HEK293 (cell line): ENCODE measurements around the gene AGPAT1.

Source experiments
- CTCF ChIP-seq: fragments of 450-650 bp; formaldehyde crosslinking; IDR thresholded peaks from 2 replicates; pipeline ENCODE4 v1.5.1; 2016; ENCODE audit warnings: missing biosample characterization, missing genetic modification characterization
- SP2 ChIP-seq: fragments of 450-650 bp; formaldehyde crosslinking; IDR thresholded peaks from 2 replicates; pipeline ENCODE4 v1.5.1; 2016; ENCODE audit warnings: missing biosample characterization, missing genetic modification characterization
- ZBTB1 ChIP-seq: fragments of 450-650 bp; formaldehyde crosslinking; IDR thresholded peaks from 2 replicates; pipeline ENCODE4 v1.5.1; 2016; ENCODE audit warnings: missing biosample characterization, missing genetic modification characterization
- ZBTB11 ChIP-seq: fragments of 450-650 bp; formaldehyde crosslinking; conservative IDR thresholded peaks from 2 replicates; pipeline ENCODE4 v1.5.1; 2016; ENCODE audit warnings: low read depth, missing biosample characterization, missing genetic modification characterization
- ZBTB26 ChIP-seq: fragments of 450-650 bp; formaldehyde crosslinking; optimal IDR thresholded peaks from 2 replicates; pipeline ENCODE3; 2016; ENCODE audit warnings: missing biosample characterization, mild to moderate bottlenecking, missing genetic modification characterization
- ZNF138 ChIP-seq: fragments of 450-650 bp; formaldehyde crosslinking; IDR thresholded peaks from 2 replicates; pipeline ENCODE4 v1.5.1; 2016; ENCODE audit warnings: missing biosample characterization, missing genetic modification characterization, borderline replicate concordance
- ZNF221 ChIP-seq: fragments of 450-650 bp; formaldehyde crosslinking; IDR thresholded peaks from 2 replicates; pipeline ENCODE4 v1.5.1; 2017; ENCODE audit warnings: missing biosample characterization, missing genetic modification characterization, borderline replicate concordance
- ZNF335 ChIP-seq: fragments of 450-650 bp; formaldehyde crosslinking; conservative IDR thresholded peaks from 2 replicates; pipeline ENCODE4 v1.5.1; 2016; ENCODE audit warnings: missing biosample characterization, missing genetic modification characterization
- ZNF561 ChIP-seq: fragments of 450-650 bp; IDR thresholded peaks from 2 replicates; pipeline ENCODE4 v1.5.1; 2018; ENCODE audit warnings: missing biosample characterization, missing genetic modification characterization, borderline replicate concordance
- ZSCAN30 ChIP-seq: fragments of 450-650 bp; IDR thresholded peaks from 2 replicates; pipeline ENCODE4 v1.5.1; 2018; ENCODE audit warnings: missing biosample characterization, mild to moderate bottlenecking, missing genetic modification characterization, moderate library complexity

GRCh38 chr6:32118782-32119628 is 56.9 kb downstream of the AGPAT1 start:
- peak; percentile 87 for TF ChIP-seq CTCF (tag by site-specific recombination)
- TF ChIP-seq ZNF561 (tag by site-specific recombination), result no peak
- no peak for TF ChIP-seq ZBTB11
- no peak for TF ChIP-seq ZNF335 (tag by site-specific recombination)
- peak; percentile 66; the same call in 1 of the 2 replicates for TF ChIP-seq ZSCAN30 (tag by site-specific recombination)
- TF ChIP-seq ZBTB1 (tag by site-specific recombination), result no peak
- TF ChIP-seq SP2 (tag by site-specific recombination), result no peak
- TF ChIP-seq ZNF138 (tag by site-specific recombination), result no peak
- TF ChIP-seq ZNF221 (tag by site-specific recombination), result no peak
- TF ChIP-seq ZBTB26, result no peak
